ENCODE measurements around the gene TMEM147.
A peak's percentile ranks its signal among the peaks of the same experiment; 100 is the strongest.

Gene TMEM147

DNA sequence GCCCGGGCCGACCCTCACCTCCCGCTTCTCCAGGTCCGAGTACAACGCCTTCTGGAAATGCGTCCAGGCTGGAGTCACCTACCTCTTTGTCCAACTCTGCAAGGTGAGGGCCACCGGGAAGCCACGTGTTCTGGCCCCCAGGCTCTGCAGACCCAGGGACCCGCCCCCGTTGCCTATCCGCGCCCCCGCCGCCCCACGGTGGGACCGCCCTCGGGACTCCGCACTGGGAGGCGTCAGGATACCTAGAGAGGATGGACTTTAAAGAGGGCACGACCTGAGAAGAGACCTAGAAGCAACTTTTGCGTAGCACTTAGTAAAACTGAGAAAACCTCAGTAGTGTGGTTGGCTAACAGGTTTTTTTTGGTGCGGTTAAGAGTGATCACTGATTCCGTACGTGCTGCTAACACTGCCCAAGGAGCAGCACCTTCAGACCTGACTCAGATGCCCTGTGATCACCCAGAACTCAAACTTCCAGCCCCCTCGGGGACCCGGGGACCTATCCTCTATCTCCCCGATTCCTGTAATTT is 492 bp downstream of the TMEM147 start:
- peak; percentile 40 to 59 for DNase-seq (ENCODE audit: low read depth in 1 of 2, low spot score in 1 of 2)

DNA sequence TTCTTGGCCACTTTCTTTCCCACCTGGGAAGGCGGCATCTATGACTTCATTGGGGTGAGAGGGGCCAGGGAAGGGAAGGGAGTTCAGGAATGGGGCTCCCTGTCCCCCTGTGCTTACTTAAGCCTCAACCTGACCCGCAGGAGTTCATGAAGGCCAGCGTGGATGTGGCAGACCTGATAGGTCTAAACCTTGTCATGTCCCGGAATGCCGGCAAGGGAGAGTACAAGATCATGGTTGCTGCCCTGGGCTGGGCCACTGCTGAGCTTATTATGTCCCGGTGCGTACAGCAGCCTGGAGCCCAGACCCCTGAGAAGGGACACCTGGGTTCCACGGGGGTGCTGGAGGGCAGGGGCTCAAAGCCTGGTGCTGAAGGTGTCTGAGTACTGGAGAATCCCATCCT is 1.1 kb downstream of the TMEM147 start:
- DNase-seq (ENCODE audit: low read depth in 1 of 2, low spot score in 1 of 2), result no peak

DNA sequence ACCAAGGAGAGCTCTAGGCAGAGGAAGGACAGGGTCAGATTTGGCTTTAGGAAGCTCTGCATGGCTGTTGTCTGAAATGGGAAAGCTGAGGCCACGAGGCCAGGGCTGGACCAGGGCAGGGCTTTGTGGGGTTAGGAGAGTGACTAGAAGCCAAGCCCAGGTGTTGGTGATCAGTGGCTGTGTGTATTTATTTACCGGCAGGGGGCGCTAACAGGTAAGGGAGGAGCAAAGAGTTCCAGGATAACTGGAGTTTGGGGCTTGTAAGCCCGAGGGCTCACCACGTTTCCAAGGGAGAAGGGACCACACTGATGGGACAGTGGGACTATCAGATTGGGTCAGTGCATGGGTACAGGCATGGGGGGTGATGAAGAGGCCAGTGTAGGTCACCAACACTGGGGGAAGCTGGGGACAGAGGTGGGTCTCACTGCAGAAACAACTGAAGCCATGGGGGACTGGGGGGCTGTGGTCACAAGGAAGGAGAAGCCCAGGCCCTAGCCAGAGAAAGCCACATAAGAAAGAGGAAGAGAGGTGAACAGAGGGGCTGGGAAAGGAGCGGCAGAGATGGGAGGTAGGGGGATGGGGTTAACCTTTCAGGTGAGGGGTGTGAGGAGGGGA is 3.9 kb downstream of the TMEM147 start:
- DNase-seq (ENCODE audit: low read depth in 1 of 2, low spot score in 1 of 2), result peak; percentile 26 to 57

DNA sequence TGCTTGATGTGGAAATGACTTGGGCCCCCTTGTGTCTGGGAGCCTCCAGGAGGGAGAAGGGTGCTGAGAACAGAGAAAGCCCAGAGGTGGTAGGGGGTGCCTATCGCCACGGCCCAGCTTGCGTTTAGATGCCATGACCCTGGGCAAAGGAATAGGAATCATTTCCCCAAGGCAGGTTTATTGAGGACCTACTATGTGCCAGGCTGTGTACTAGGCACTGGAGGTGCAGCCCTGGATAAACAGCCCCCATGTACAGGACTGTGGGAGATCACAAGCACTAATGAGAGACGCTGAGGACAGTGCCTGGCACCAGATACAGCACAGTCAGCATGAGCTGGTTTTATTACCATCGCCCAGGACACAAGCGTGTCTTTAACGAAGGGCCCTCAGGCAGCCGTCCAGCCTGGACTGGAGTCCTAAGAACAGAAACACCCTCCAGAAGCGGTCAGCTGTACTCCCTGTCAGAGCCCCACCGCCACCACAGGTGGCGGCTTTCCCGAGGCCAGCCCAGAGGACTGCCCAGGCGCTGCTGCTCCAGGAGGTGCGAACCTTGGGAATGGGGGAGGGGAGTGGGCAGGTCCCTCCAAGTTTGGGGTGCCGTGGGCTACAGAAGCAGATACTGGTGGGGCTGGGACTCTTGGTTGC is 4.6 kb downstream of the TMEM147 start:
- no peak for DNase-seq (ENCODE audit: low read depth in 1 of 2, low spot score in 1 of 2)

DNA sequence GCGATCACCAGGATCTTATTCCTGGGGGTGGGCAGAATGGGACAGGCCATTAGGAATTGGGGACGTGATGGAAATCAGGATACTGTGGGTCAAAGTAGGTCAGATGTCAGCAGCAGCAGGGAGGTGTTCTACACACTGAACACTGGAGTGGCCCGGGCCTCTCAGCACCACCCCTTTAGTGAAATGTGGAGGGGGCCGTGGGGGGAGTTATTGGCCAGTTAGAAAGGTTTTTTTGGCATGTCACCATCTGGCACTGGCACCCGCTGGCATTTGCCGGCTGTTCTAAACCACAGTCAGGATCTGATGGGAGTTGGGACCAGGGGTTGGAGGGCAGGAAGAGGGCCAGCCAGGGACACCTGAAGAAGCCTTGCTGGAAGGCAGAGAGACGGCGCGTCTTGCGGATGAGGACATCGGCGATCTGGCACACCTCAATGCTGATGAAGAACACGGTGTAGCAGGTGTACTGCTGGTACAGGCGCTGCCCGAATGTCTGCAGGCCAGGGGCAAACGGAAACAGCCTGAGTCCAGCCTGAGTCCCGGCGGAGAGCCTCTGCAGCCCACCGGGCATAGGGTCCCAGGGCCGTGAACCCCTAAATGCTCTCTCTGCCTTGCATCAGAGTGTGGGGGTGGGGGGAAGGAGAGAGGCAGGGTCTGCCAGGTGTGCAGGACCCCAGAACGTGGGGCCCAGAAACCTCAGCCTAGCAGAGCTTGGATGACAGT is 5.8 kb downstream of the TMEM147 start:
- DNase-seq (ENCODE audit: low read depth in 1 of 2, low spot score in 1 of 2), result no peak

DNA sequence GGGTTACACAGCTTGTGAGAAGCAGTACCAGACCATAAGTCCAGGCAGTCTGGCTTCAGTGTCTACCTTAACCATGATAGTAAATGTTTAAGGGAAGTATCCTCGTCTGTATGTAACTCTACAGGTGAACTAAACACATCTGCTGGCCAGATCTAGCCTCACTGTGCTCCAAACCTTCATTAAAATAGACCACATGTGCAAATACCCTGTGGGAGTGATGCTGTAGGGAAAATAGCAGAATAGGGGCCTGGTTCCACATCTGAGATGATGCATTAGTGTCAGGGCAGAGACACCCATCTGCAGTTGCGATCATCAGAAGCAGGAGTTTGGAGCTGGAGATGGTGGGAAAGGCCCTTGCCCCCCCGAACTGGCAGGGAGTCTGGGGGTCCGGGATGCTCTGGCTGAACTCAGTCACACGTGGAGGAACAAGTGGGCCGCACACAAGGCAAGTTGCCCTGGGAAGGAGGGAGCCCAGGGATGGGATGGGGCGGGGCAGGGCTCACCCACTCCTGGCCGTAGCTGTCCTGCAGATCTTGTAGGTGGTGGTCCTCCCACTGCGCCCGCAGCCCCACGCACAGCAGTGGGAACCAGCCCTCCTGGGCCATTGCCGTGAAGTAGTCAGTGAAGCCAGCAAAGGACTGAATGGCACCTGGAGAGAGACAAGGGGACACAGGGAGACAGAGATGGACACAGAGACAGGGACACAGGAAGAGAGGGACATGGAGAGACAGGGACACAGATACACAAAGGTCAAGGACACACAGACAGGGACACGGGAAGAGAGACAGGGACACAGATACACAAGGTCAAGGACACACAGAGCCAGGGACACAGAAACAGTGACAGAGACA is 7.3 kb downstream of the TMEM147 start:
- no peak for DNase-seq (ENCODE audit: low read depth in 1 of 2, low spot score in 1 of 2)

DNA sequence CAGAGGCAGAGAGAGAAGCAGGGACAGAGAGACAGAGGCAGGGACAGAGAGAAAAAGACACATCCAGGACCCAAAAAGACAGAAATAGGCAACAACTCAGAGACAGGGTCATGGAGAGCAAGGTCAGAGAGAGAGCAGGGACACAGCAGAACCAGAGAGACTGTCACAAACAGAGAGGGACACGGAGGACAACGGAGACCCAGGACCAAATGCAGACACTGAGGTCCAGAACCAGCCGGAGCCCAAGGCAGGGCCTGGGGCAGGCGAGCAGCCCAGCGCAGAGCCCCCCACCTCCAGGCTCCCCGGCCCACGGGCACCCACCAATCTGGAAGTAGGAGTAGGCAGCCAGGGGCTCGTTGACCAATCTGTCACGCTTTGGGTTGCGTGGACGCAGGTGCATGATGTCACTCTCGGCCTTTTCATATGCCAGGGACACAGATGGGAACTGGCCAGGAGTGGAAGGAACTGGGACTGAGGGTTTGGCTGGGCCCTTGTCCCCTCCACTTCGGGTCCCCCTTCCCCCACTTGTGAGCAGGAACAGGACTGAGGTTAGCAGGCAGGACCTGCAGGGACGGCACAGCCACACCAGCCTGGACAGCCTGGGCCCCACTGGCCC is 8.1 kb downstream of the TMEM147 start:
- no peak for DNase-seq (ENCODE audit: low read depth in 1 of 2, low spot score in 1 of 2)

DNA sequence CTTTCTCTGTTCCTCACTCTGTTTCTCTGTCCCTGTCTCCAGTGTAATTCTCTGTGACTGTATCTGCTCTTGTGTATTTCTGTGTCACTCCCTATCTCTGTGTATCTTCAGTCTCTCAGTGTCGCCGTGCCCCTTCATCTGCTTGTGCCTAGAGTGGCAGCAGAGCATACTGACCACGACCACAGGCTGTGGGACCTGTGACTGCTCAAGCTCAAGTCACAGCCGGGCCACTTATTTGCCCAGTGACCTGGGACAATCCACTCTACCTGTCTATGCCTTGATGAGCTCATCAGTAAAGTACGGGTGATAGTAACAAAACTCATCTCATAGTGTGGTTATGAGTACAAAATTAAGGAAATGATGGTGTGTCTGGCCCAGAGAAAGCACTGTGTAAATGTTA is 8.7 kb downstream of the TMEM147 start:
- DNase-seq (ENCODE audit: low read depth in 1 of 2, low spot score in 1 of 2), result no peak

DNA sequence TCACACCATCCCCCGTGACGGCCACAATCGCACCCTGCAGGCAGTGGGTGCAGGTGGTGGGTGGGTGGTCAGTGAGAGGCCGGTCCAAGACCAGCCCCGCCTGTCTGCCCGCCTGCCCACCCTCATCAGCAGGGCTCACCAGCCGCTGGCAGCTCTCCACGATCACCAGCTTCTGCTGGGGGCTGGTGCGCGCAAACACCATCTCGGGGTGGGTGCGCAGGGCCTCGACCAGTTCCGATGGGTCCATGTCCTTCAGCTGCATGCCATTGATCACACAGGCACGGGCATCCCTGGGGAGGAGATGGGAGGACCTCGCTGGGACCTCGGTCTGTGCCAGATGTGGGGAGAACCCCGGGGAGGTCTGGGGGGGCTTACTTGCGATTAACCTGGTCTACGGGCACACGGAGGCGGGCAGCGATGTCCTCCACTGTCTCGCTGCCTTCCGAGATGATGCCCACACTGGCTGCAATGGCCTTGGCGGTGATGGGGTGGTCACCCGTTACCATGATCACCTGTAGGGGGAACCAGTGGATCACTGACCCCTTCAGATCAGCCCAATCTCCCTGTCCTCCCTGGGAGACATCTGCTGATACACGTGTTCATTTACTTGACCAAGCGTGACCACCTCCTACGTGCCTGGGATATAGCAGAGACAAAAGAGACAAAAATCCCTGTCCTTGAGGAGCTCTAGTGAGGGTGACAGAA is 10.0 kb downstream of the TMEM147 start:
- DNase-seq (ENCODE audit: low read depth in 1 of 2, low spot score in 1 of 2), result no peak

DNA sequence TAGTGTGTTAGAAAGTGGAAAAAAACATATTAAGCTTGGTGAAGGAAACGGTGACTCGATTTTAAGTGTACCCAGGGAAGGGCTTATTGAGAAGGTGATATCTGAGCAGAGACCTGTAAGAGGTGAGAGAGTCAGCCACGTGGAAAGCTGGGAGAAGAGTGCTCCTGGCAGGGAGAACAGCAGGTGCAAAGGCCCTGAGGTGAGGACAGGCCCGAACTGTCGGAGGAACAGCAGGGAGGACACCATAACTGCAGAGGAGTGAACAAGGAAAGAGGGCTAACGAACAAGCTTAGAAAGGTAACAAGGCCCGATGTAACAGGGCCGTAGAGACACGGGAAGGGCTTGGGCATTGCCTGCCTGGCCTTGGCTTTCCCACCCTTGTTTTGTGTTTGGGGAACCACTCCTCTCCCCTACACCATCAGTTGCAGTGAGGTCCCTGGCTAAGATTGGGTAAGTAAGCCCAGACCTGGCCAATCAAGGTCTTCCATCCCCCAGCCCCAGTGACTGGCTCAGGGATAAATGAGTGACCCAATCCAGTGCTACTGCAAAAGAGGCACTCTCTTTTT is 10.7 kb downstream of the TMEM147 start:
- DNase-seq (ENCODE audit: low read depth in 1 of 2, low spot score in 1 of 2), result no peak

DNA sequence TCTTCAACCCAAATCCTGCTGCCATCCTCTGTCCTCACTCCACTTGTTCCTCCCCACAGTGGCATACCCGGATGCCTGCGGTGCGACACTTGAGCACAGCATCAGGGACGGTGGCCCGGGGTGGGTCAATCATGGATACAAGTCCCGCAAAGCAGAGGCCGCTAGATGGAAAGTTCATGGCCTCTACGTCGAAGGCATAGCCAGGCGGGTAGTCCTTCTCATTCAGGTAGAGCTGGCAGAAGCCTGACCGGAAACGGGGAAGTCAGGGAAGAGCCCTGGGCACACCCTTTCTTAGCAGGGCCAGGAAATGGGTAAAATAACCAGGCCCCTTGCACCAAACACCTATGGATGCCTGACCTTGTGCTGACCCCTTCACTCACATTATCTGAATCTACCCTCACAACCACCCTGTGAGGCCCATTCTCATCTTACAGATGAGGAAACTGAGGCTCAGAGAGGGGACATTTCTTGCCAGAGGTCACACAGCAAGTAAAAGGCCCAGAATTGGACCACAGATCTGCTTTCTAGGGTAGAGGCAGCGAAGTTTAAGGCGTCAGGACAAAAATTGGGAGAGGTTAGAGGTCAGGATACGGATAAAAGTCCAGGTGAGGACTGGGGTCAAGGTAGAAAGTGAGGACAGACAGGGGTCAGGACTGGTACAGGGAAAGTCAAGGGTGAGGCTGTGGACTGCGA is 11.6 kb downstream of the TMEM147 start:
- no peak for DNase-seq (ENCODE audit: low read depth in 1 of 2, low spot score in 1 of 2)

DNA sequence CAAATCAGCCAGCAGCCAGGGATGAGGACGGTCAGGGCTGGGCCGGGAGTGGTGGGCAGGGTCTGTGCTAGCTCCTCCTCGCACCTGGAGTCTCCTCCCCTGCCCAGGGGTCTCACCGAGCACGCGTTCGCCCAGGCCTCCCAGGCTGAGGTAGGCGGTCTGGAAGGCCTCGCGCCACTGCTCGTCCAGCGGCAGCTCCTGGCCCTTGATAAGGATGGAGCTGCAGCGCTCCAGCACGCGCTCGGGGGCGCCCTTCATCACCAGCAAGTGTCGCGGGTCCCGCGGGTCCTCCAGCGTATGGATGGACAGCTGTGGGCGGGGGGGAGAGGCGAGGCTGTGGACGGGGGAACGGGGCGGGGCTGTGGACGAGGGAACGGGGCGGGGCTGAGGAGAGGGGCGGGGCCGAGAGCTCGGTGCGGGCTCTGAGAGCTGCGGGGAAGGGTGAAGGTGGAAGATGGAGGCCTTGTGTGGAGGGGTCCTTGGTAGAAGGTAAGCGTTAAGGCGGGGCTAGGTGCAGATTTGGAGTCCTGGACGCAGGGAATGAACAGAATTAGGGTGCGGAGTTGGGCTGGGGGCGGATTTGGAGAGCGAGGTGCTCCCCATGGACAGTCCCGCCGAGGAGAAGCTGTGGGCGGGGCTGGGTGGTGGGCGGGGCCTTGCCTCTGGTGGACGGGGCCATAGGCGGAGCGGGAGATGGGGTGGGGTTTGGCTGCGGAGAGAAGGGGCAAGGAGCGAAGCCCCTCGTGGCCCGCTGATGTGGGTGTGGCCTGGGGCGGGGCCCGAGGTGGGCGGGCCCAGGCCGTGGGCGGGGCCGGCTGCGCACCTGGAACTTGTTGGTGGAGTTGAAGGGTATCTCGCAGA is 12.3 kb downstream of the TMEM147 start:
- DNase-seq (ENCODE audit: low read depth in 1 of 2, low spot score in 1 of 2), result peak in 1 of 2 donors; percentile 29

DNA sequence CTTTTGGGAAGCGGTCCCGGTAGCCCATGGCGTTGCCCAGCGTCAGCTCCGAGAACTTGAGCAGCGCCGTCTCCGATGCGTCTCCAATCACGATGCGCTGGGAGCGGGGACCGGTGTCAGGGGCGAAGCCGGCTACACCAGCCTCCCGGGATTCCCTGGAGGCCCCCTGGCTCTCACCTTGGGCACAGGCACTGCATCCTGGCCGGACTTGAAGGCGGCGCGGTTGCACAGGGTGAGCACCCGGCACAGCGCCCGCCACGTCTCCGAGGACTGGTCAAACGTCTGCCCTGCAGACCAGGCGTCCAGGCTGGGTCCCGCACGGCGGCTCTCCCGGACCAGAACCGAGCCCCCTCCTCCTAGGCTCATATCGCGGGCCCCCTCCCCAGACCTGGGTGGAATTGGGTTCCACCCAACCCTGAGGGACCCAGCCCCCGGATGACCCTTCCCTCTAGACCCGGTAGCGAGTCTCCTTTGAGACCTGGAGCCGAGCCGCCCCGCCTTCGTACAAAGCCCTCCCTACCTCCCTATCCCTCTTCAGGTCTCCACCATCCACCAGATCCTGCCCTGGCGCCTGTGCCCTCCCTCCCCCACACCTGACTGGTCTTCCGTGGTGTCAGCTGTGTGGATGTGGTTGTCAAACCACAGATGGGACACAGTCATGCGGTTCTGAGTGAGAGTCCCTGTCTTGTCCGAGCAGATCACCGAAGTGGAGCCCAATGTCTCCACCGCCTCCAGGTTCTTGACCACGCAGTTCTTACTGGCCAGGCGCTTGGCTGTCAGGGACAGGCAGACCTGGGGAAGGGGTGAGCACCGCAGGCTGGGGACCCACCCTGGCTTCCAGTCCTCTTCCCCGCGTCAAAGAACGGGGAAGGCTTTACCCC is 13.2 kb downstream of the TMEM147 start:
- no peak for DNase-seq (ENCODE audit: low read depth in 1 of 2, low spot score in 1 of 2)

DNA sequence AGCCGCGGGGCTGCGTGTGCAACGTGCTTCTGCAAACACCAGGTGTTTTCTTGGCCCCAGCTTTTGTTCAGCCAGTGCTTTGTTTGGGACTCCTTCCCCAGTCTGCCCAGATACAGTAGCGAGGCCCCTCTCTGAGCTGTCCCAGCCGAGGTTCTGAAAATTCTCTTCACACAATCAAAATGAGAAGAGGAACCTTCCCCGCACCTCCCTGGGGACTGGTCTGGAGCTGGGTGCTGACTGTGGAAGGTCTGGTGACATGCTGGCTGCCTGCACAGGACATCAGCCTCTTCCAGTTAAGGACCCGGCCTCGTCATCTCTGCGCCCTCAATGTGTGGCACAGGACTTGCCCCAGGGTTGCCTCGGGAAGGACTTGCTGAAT is 13.8 kb downstream of the TMEM147 start:
- no peak for DNase-seq (ENCODE audit: low read depth in 1 of 2, low spot score in 1 of 2)

DNA sequence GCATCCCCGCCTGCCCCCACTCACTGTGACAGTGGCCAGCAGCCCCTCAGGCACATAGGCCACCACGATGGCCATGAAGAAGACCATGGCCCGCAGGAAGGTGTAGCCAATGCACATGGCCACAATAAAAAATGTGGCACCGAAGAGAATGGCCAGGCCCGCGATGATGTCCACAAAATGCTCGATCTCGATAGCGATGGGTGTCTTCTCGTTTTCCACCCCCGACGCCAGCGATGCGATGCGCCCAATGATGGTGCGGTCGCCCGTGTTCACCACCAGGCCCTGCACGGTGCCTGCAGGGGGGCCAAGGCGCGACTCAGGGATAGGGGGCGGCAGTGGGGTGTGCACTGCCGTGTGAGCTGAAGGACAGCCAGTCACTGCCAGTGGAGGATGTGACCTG is 14.4 kb downstream of the TMEM147 start:
- no peak for DNase-seq (ENCODE audit: low read depth in 1 of 2, low spot score in 1 of 2)

DNA sequence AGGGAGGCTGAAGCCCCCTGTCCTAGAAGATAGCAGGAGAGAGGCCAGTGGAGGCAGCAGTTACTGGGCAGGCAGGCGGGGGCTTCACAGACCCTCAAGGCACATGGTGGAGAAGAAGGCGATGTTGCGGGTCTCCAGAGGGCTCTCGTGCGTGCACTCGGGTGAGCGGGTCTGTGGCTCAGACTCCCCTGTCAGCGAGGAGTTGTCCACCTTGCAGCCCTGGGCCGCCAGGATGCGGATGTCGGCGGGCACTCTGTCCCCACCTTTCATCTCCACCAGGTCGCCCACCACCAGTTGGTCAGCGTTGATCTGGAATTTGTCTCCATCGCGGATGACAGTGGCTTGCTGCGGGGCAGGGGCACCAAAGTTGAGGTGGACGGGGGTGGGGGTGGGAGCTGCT is 14.8 kb downstream of the TMEM147 start:
- no peak for DNase-seq (ENCODE audit: low read depth in 1 of 2, low spot score in 1 of 2)

DNA sequence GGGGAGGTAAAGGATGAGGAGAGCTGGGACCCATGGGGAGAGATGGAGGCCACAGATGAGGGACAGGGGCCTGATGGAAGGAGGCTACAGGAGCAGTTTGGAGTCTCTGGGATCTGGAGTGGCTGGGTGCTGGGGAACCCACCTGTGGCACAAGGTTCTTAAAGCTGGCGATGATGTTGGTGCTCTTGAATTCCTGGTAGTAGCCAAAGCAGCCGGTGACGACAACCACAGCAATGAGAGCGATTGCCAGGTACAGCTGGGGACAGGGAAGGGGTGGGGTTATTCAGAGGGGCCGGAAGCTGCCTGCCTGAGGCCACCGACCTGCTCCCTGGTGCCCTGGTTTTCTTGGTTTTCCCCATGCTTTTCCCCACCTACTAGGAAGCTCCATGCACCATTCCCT is 15.3 kb downstream of the TMEM147 start:
- DNase-seq (ENCODE audit: low read depth in 1 of 2, low spot score in 1 of 2), result no peak

DNA sequence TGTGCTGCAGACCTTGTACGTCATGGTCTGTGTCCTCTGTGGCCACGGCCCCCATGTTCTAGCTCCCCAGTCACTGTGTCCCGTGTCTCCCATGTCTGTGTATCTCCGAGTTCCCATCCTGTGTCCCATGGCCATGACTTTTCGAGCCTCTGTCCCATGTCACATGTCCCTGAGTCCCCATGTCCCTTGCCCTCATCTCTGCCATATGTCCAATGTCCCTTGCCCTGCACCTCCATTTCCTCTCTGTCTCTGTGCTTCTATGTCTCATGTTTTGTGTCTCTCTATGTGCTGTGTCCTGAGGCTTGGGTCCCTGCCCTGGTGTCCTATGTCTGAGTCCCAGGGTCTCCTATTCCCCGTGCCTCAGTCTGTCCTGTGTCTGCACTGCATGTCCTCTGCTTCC is 16.0 kb downstream of the TMEM147 start:
- no peak for DNase-seq (ENCODE audit: low read depth in 1 of 2, low spot score in 1 of 2)
